ENCODE data around the gene USP22.

Gene USP22

DNA sequence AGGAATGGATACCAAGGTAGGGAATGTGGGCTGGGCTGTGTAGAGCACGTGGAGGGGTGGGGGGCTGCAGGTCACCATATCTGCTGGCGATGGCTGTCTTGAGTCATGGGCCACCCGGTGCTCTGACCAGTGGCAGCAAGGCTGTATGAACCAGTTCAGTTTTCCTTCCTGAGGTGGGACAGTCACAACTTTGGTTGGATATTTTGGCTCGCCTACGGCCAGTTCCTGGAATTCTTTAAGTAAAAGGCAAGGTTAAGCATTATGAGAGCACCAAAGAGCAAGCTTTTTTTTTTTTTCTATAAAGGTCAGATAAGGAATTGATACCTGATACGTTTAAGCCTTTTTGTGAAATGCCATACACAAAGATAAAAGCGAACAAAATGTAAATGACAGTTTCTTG lies 81.9 kb downstream of the USP22 start:
- no peak for DNase-seq (ENCODE audit: low read depth, low spot score)

DNA sequence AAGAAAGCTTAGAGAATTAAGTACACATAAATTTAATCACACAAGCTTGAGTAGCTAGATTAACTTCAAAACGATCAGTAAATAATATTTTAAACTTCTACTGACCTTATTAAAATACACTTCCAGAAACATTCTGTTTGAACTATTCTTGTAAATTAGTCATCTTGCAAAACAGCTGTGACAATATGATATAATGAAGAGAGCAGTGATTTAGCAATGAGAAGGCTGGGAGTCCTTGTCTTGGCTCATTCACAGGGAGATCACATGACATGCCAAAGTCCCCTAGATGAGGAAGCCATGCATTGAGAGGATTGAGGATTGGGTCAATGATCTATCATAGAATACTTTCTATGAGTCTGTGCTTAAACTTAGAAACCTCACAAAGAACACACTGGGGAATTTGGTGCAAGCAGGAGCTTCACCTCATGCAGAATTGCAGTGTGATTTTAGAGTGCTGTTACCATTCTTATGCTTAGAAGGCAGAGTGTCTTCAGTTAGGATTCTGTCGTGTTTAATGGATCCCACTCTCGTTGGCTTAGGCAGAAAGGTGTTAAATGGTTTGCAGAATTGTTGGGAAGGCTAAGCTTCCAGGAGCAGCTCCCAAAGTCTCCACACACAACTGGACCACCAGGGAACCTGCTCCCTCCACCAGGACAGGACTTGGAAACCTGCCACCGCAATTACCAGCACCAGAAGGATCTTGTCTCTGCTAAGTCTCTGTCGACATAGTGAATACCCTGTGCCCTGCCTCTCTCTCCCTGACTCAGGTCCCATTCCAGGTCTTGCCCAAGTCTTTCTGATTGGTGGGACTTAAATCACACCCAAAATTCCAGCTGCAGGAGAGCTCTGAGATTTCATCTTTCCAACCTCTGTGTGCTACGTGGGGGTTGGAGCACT lies 87.1 kb downstream of the USP22 start:
- no peak for DNase-seq (ENCODE audit: low read depth, low spot score)

DNA sequence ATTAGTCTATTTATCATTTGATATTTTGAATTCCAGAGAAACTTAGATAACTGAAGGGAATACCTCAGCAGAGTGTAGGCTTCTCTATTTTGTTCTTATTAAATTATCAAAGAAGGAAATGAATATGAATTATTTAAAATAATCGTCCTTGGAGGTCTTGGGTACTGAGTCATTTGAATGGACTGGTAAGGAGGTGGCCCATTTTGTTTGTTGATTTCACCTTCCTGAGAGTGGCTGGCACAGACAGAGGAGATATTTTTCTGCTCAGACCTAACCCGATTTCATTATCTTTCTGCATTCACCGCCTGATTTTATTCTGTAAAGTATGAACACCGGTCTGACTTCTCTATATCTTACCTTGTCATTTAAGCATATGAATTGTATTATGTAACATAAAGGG lies 88.0 kb downstream of the USP22 start:
- no peak for DNase-seq (ENCODE audit: low read depth, low spot score)

DNA sequence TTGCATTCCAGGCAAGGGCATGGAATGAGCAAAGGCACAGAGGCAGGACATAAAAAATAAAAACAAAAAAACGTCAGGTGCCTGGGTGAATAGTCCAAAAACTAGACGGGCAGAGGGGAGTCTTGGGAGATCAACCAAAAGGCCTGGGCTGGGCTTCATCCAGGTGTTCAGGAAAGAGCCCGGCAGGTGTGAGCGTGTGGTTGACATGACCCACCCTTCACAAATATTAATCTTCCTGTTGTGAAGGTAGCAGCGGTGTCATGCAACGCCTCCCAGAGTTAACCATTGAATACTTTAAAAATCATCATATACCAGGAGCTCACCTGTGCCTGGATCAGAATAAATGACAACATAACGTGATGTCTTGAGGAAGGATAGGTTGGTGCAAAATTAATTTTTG lies 90.6 kb downstream of the USP22 start:
- no peak for DNase-seq (ENCODE audit: low read depth, low spot score)

Measured in activated naive CD8-positive, alpha-beta T cell treated with anti-CD3 and anti-CD28 coated beads, Interleukin-2, amount 50 U/mL, for 16 hours (primary cell).